HepG2 (cell line): ENCODE data around the gene NOTUM. TPM values are rescaled to one million over a fixed set of nuclear protein-coding genes. Genes with fewer than 3 reads are reported as not detected.

Experiments
- BHLHE40 ChIP-seq: IDR thresholded peaks from 2 replicates; pipeline ENCODE4 v1.6.1; 2011; ENCODE audit warnings: low read length, improper control_type of control experiment
- CENPBD1 ChIP-seq: sonication (generic); formaldehyde crosslinking; IDR thresholded peaks from 2 replicates; pipeline ENCODE4 v1.8.0; 2022; ENCODE audit warnings: missing genetic modification reagents, low read depth, mild to moderate bottlenecking, borderline replicate concordance
- CENPT ChIP-seq: sonication (generic); formaldehyde crosslinking; IDR thresholded peaks from 2 replicates; pipeline ENCODE4 v1.8.0; 2022; ENCODE audit warnings: low read depth, mild to moderate bottlenecking, moderate library complexity, missing genetic modification reagents
- KDM5A ChIP-seq: fragments of 200-600 bp; sonication (generic); IDR thresholded peaks from 2 replicates; pipeline ENCODE4 v1.7.0; 2018; ENCODE audit warnings: antibody characterized with exemption, mild to moderate bottlenecking, low read length, borderline replicate concordance
- KIAA2018 ChIP-seq: sonication (generic); formaldehyde crosslinking; IDR thresholded peaks from 2 replicates; pipeline ENCODE4 v1.5.0; 2020; ENCODE audit warnings: mild to moderate bottlenecking, missing genetic modification reagents, borderline replicate concordance
- KMT2B ChIP-seq: IDR thresholded peaks from 2 replicates; pipeline ENCODE4 v1.6.1; 2016; ENCODE audit warnings: missing genetic modification reagents, missing compliant biosample characterization
- MAFG ChIP-seq: sonication (generic); formaldehyde crosslinking; IDR thresholded peaks from 2 replicates; pipeline ENCODE4 v1.5.1; 2020; ENCODE audit warnings: mild to moderate bottlenecking, missing genetic modification reagents
- MXI1 ChIP-seq: IDR thresholded peaks from 3 replicates; pipeline ENCODE4 v1.6.1; 2012; ENCODE audit warnings: low read depth, low read length, inconsistent platforms, borderline replicate concordance
- NFRKB ChIP-seq: fragments of 450-650 bp; IDR thresholded peaks from 2 replicates; pipeline ENCODE4 v1.6.1; 2017
- RFX1 ChIP-seq: fragments of 450-650 bp; IDR thresholded peaks from 2 replicates; pipeline ENCODE4 v1.6.1; 2017
- SAP130 ChIP-seq: IDR thresholded peaks from 2 replicates; pipeline ENCODE4 v1.6.1; 2016; ENCODE audit warnings: low read depth
- UBTF ChIP-seq: sonication (generic); formaldehyde crosslinking; IDR thresholded peaks from 2 replicates; pipeline ENCODE4 v1.4.0; 2020; ENCODE audit warnings: mild to moderate bottlenecking, missing genetic modification reagents
- ZNF570 ChIP-seq: sonication (generic); formaldehyde crosslinking; IDR thresholded peaks from 2 replicates; pipeline ENCODE4 v1.4.0; 2020; ENCODE audit warnings: mild to moderate bottlenecking, missing genetic modification reagents, borderline replicate concordance
- polyA plus RNA-seq, 8 experiments: library from polyadenylated mRNA; depleted of rRNA in 3 of 8; stranded (reverse) in 7 of 8; unstranded in 1 of 8; fragments of >200 nt; fragmentation: Illumina TruSeq in 4 of 8; extraction: Trizol in 4 of 8; gene quantifications; 2 replicates each; pipeline versions ENCODE4 v1.2.1 to v1.2.3, GENCODE V29; 2011 to 2016; ENCODE audit warnings: low read depth in 4 of 8, missing spikeins in 1 of 8, mixed read lengths in 1 of 8; ENCODE audit not compliant: insufficient read depth in 1 of 8
- total RNA-seq, 5 experiments: library from RNA; depleted of rRNA; stranded (reverse); fragments of >200 nt; fragmentation: Illumina TruSeq; extraction: Trizol; gene quantifications; 2 replicates each; pipeline ENCODE4 v1.2.3, GENCODE V29; 2016; ENCODE audit warnings: low read depth in 1 of 5

The NOTUM gene
- total and polyA plus RNA-seq, 2 of the 13 experiments (the other 11 are each of a cell fraction or from before 2014, with no cell fraction given): 150 to 160 TPM

GRCh38 chr17:81999976-82000802, 39.2 kb upstream of the NOTUM start (continued):
- TF ChIP-seq BHLHE40 (peak; percentile 84), RFX1 (no peak), CENPT (CRISPR knock-in tag) (no peak), ZNF570 (no peak), SAP130 (CRISPR knock-in tag) (no peak), KMT2B (CRISPR knock-in tag) (no peak), CENPBD1 (CRISPR knock-in tag) (no peak), MAFG (CRISPR knock-in tag) (no peak), MXI1 (peak; percentile 31; the same call in 1 of the 3 replicates), KDM5A (no peak; the same call in 1 of the 2 replicates), KIAA2018 (peak; percentile 16; the same call in 1 of the 2 replicates), UBTF (CRISPR knock-in tag) (peak; percentile 86), NFRKB (no peak)
